Endothelial cell of umbilical vein (primary cell): Measurements from ENCODE around the gene TMLHE. TPM values are rescaled to one million over a fixed set of nuclear protein-coding genes. Genes with fewer than 3 reads are reported as not detected.
"Not testable (repeated sequence)": the region's sequence is repeated elsewhere in the genome, so short reads cannot be mapped to it uniquely, and the experiment has no call there.

Source experiments
- BruUV-seq: library from RNA; stranded (reverse); fragments of 400-500 nt; replicated peaks from 2 replicates; lab custom pipeline; 2021; lab: Mats Ljungman, UMichigan
- CTCF ChIA-PET: fragments of 300-600, 350-600 bp; sonication (Branson Sonifier 250); formaldehyde crosslinking; loops from one replicate; lab custom pipeline; 2021; ENCODE audit warnings: antibody characterized with exemption, inconsistent platforms; lab: Charles Lee
- POLR2A ChIA-PET: fragments of 300-600, 350-600 bp; sonication (Branson Sonifier 250); formaldehyde crosslinking; loops from one replicate; lab custom pipeline; 2021; ENCODE audit warnings: antibody characterized with exemption, inconsistent platforms; lab: Charles Lee
- DNase-seq: peaks from one replicate; pipeline ENCODE4 v3.0.0-alpha.2; 2011; ENCODE audit warnings: low read depth, low spot score
- FAIRE-seq: peaks from 2 replicates; lab custom pipeline; 2011; peaks lifted over from hg19 to GRCh38; lab: Jason Lieb, UNC
- H2AFZ ChIP-seq: 2 replicates; pipeline ENCODE4 v1.6.0; 2012; ENCODE audit warnings: low read depth, low read length, control low read depth, inconsistent platforms
- H3K27ac ChIP-seq: 2 replicates; pipeline ENCODE4 v1.5.1; 2011; ENCODE audit warnings: low read depth, mild to moderate bottlenecking, control low read depth, low read length, moderate library complexity; ENCODE audit not compliant: insufficient read depth
- H3K27me3 ChIP-seq, 2 experiments: 2 replicates each; pipeline versions ENCODE4 v1.6.0 to v1.6.1; 2011; ENCODE audit warnings: low read length in 2 of 2, mixed read lengths in 1 of 2; ENCODE audit not compliant: control insufficient read depth in 2 of 2, insufficient read depth in 2 of 2
- H3K36me3 ChIP-seq, 2 experiments: 2 replicates in 1 of 2; 3 replicates in 1 of 2; pipeline ENCODE4 v1.5.1; 2011; ENCODE audit warnings: low read length in 2 of 2, mild to moderate bottlenecking in 1 of 2, moderate library complexity in 1 of 2; ENCODE audit not compliant: control insufficient read depth in 2 of 2, insufficient read depth in 2 of 2; ENCODE audit errors: extremely low read depth in 1 of 2
- H3K4me1 ChIP-seq: 3 replicates; pipeline ENCODE4 v1.5.1; 2011; ENCODE audit warnings: mild to moderate bottlenecking, low read length; ENCODE audit not compliant: control insufficient read depth, insufficient read depth; ENCODE audit errors: extremely low read depth
- H3K4me2 ChIP-seq: 2 replicates; pipeline ENCODE4 v1.6.1; 2011; ENCODE audit warnings: low read length, control low read depth, mixed read lengths; ENCODE audit not compliant: insufficient read depth
- H3K4me3 ChIP-seq, 3 experiments: fragments of 200-600 bp in 1 of 3; sonication (generic), shearing (Covaris generic) in 1 of 3; replicated peaks in 1 of 3; 2 replicates each; pipeline ENCODE4 v1.5.1; 2011 to 2016; ENCODE audit warnings: control low read depth in 3 of 3, low read length in 3 of 3, mild to moderate bottlenecking in 2 of 3, inconsistent platforms in 1 of 3, low read depth in 1 of 3, moderate library complexity in 1 of 3; ENCODE audit not compliant: insufficient read depth in 1 of 3
- H3K79me2 ChIP-seq: 2 replicates; pipeline ENCODE4 v1.6.0; 2012; ENCODE audit warnings: low read length, inconsistent platforms; ENCODE audit not compliant: control insufficient read depth, insufficient read depth
- H3K9ac ChIP-seq: replicated peaks from 2 replicates; pipeline ENCODE3; 2011; ENCODE audit warnings: low read length, control low read depth; ENCODE audit not compliant: insufficient read depth; ENCODE audit errors: extremely low read depth
- H3K9me1 ChIP-seq: replicated peaks from 3 replicates; pipeline ENCODE4 v1.6.0; 2011; ENCODE audit warnings: mild to moderate bottlenecking, low read length; ENCODE audit not compliant: control insufficient read depth, insufficient read depth; ENCODE audit errors: extremely low read depth
- H3K9me3 ChIP-seq: replicated peaks from 2 replicates; pipeline ENCODE4 v1.5.1; 2012; ENCODE audit warnings: low read length, inconsistent platforms; ENCODE audit not compliant: control insufficient read depth, insufficient read depth
- H4K20me1 ChIP-seq: replicated peaks from 2 replicates; pipeline ENCODE3; 2011; ENCODE audit warnings: mild to moderate bottlenecking, low read length; ENCODE audit not compliant: control insufficient read depth, insufficient read depth; ENCODE audit errors: extremely low read depth
- CTCF ChIP-seq, 2 donors: IDR thresholded peaks; 1 replicate in 1 of 2; 2 replicates in 1 of 2; pipeline ENCODE4 v1.5.1; 2011; ENCODE audit warnings: low read length in 2 of 2, mild to moderate bottlenecking in 2 of 2, moderate library complexity in 2 of 2, control low read depth in 1 of 2, inconsistent platforms in 1 of 2, low read depth in 1 of 2; ENCODE audit not compliant: insufficient read depth in 1 of 2; ENCODE audit errors: extremely low read depth in 1 of 2
- EZH2 ChIP-seq: IDR thresholded peaks from 2 replicates; pipeline ENCODE4 v1.6.1; 2012; ENCODE audit warnings: borderline replicate concordance, low read depth, mild to moderate bottlenecking, moderate library complexity, low read length, inconsistent platforms; ENCODE audit not compliant: severe bottlenecking
- FOS ChIP-seq: IDR thresholded peaks from 2 replicates; pipeline ENCODE4 v1.6.1; 2011; ENCODE audit warnings: mild to moderate bottlenecking, low read length, moderate library complexity, borderline replicate concordance; ENCODE audit not compliant: insufficient read depth
- GATA2 ChIP-seq: IDR thresholded peaks from 2 replicates; pipeline ENCODE4 v1.7.0; 2011; ENCODE audit warnings: low read depth, mild to moderate bottlenecking, moderate library complexity, mixed read lengths, low read length; ENCODE audit not compliant: insufficient read length, insufficient read depth
- JUN ChIP-seq: IDR thresholded peaks from 2 replicates; pipeline ENCODE4 v1.6.1; 2011; ENCODE audit warnings: borderline replicate concordance, low read depth; ENCODE audit not compliant: insufficient read length, insufficient read depth
- MYC ChIP-seq: IDR thresholded peaks from one replicate; pipeline ENCODE4 v1.6.1; 2011; ENCODE audit warnings: mild to moderate bottlenecking, low read depth, low read length
- POLR2A ChIP-seq: IDR thresholded peaks from 2 replicates; pipeline ENCODE4 v1.6.1; 2012; ENCODE audit warnings: low read depth, mild to moderate bottlenecking, control low read depth, low read length
- POLR2AphosphoS5 ChIP-seq: IDR thresholded peaks from 2 replicates; pipeline ENCODE4 v1.6.1; 2012; ENCODE audit warnings: low read depth, mild to moderate bottlenecking, control low read depth, low read length, moderate library complexity; ENCODE audit not compliant: insufficient read depth
- dilution Hi-C: fragments of 300-500 bp; cut with MboI; formaldehyde crosslinking; loops from one replicate; pipeline ENCODE4 v1.15.0; 2019; ENCODE audit warnings: low sequenced_read_pairs; ENCODE audit not compliant: extremely low pct_ligation_motif_present
- intact Hi-C: fragments of 100-400 bp; cut with micrococcal nuclease; formaldehyde crosslinking; loops from one replicate; pipeline ENCODE4 v1.10.0; 2022
- polyA plus RNA-seq, 4 experiments: library from polyadenylated mRNA; depleted of rRNA in 3 of 4; stranded (reverse) in 3 of 4; unstranded in 1 of 4; fragments of >200 nt; gene quantifications; 2 replicates each; pipeline versions ENCODE4 v1.2.1 to v1.2.3, GENCODE V29; 2011 to 2012; ENCODE audit warnings: missing spikeins in 1 of 4
- total RNA-seq: library from RNA; stranded (reverse); gene quantifications from 2 replicates; pipeline ENCODE4 v1.2.3, GENCODE V29; 2021
- TF ChIP-seq, protein P1 (sequence below): IDR thresholded peaks from 2 replicates; pipeline ENCODE4 v1.6.1; 2011; ENCODE audit not compliant: insufficient read depth, insufficient read length

Gene TMLHE
- total and polyA plus RNA-seq, 2 donors (not counting 3 experiments of a cell fraction or from before 2014, with no cell fraction given) = 6.3 to 12.1 TPM

- dilution Hi-C loops = no loop called here
- no TSS peak for BruUV-seq
These were observed 32.4 kb upstream of the TMLHE start for GRCh38 chrX:155645180-155645579.

DNA sequence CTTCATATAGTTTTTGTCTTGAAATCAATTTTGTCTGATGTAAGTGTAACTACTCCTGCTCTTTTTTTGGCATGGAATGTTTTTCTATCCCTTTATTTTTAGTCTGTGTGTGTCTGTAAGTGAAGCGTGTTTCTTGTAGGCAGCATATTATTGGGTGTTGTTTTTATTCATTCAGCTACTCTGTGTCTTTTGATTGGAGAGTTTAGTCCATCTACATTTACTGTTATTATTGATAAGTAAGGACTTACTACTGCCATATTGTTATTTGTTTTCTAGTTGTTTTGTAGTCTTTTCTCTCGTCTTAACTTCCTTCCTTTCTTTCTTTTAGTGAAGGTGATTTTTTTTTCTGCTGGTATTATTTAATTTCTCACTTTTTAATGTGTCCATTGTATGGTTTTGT lies 30.5 kb upstream of the TMLHE start:
- H3K27ac ChIP-seq = no peak overlapping the region
- no peaks in the 10 kb centered on the region for H3K79me2 ChIP-seq
- BruUV-seq = no TSS peak
- no peaks in the 10 kb centered on the region for H3K9me1 ChIP-seq
- no peaks in the 10 kb centered on the region for H4K20me1 ChIP-seq
- ChIA-PET POLR2A (no interaction called here), CTCF (no interaction called here)
- no peak for FAIRE-seq
- H2AFZ ChIP-seq = no peak overlapping the region
- no peaks in the 10 kb centered on the region for H3K36me3 ChIP-seq
- H3K9me3 ChIP-seq = no peaks in the 10 kb centered on the region
- intact Hi-C loops = no loop called here
- no peak overlapping the region for H3K4me3 ChIP-seq
- dilution Hi-C loops = no loop called here
- no peak overlapping the region for H3K9ac ChIP-seq
- no peaks in the 10 kb centered on the region for H3K4me1 ChIP-seq
- H3K27me3 ChIP-seq = no peaks in the 10 kb centered on the region
- no peak overlapping the region for H3K4me2 ChIP-seq
- TF ChIP-seq, protein P1, sequence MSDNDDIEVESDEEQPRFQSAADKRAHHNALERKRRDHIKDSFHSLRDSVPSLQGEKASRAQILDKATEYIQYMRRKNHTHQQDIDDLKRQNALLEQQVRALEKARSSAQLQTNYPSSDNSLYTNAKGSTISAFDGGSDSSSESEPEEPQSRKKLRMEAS = no peak
- TF ChIP-seq MYC = no peak
- TF ChIP-seq POLR2AphosphoS5 = no peak
- TF ChIP-seq CTCF (IDR thresholded peaks at IDR 0.05; ENCODE audit: extremely low read depth in 1 of 2, insufficient read depth in 1 of 2, low read depth in 1 of 2, low read length in 2 of 2) = no peak
- TF ChIP-seq EZH2 = no peak
- TF ChIP-seq GATA2 = no peak
- no peak for TF ChIP-seq FOS
- TF ChIP-seq JUN = no peak
- TF ChIP-seq POLR2A = no peak
- DNase-seq = no peak

More at GRCh38 chrX:155645180-155645579, 32.4 kb upstream of the TMLHE start:
- no peaks in the 10 kb centered on the region for H3K36me3 ChIP-seq
- no peak for DNase-seq
- H3K4me2 ChIP-seq = no peak overlapping the region
- no peaks in the 10 kb centered on the region for H3K4me1 ChIP-seq
- ChIA-PET CTCF (no interaction called here), POLR2A (no interaction called here)
- no peak for FAIRE-seq
- no peaks in the 10 kb centered on the region for H3K9me1 ChIP-seq
- H3K4me3 ChIP-seq = no peak overlapping the region
- no peaks in the 10 kb centered on the region for H4K20me1 ChIP-seq
- intact Hi-C loops = no loop called here
- TF ChIP-seq EZH2 = no peak
- H2AFZ ChIP-seq = no peak overlapping the region
- no peak overlapping the region for H3K27ac ChIP-seq
- H3K79me2 ChIP-seq = no peaks in the 10 kb centered on the region
- H3K9me3 ChIP-seq = no peaks in the 10 kb centered on the region
- H3K9ac ChIP-seq = no peak overlapping the region
- no peaks in the 10 kb centered on the region for H3K27me3 ChIP-seq

DNA sequence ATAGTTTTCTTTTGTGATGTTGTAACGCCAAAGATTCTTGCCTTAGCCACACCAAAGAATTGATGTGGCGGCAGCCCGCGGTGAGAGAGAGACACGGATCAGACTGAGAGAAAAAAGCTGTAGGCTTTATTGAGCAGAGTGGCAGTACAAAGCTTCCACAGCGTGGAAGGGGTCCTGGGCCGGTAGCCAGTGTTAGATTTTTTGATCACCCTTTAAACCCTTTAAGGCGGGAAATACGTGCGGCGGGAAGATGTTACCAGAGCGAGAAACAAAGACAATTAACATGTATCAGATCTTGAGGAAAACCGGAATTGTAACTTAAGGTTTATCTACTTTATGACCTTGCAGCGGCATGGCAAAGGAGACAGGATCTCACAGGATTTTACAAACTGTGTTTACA lies 28.6 kb upstream of the TMLHE start:
- H3K79me2 ChIP-seq, POLR2A ChIA-PET, H3K9me1 ChIP-seq, dilution Hi-C loops, H3K9ac ChIP-seq, H3K27me3 ChIP-seq, CTCF ChIA-PET, H3K27ac ChIP-seq, H3K9me3 ChIP-seq, intact Hi-C loops, BruUV-seq, H3K36me3 ChIP-seq, H3K4me1 ChIP-seq, H4K20me1 ChIP-seq: not testable (repeated sequence)
- Histone ChIP-seq H3K4me3 (peak overlapping the region in 2 of 3 experiments; percentile 16 to 40), H2AFZ (peak overlapping the region; percentile 44), H3K4me2 (peak overlapping the region; percentile 51)
- peak; percentile 52 for FAIRE-seq
- DNase-seq = peak; percentile 5
